ENCODE data around the gene LLGL1.

The LLGL1 gene

GRCh38 chr17:18253187-18253884 is 27.9 kb downstream of the LLGL1 start:
- H3K4me3 ChIP-seq (ENCODE audit: low read depth, low read length), result no peak overlapping the region
- H3K9me3 ChIP-seq (ENCODE audit: severe bottlenecking), result no peaks in the 10 kb centered on the region
- no peak for DNase-seq
- TF ChIP-seq CTCF (IDR thresholded peaks at IDR 0.05; ENCODE audit: low read depth, low read length), result no peak
- peaks cover 58% of the 10 kb centered on the region for H3K36me3 ChIP-seq
- no peaks in the 10 kb centered on the region for H3K27me3 ChIP-seq (ENCODE audit: insufficient read depth, low read depth, severe bottlenecking)
- no peak overlapping the region for H3K27ac ChIP-seq

GRCh38 chr17:18253947-18254821 is 28.7 kb downstream of the LLGL1 start:
- TF ChIP-seq CTCF (IDR thresholded peaks at IDR 0.05; ENCODE audit: low read depth, low read length), result no peak
- no peaks in the 10 kb centered on the region for H3K27me3 ChIP-seq (ENCODE audit: insufficient read depth, low read depth, severe bottlenecking)
- peaks cover 52% of the 10 kb centered on the region for H3K36me3 ChIP-seq
- H3K9me3 ChIP-seq (ENCODE audit: severe bottlenecking), result no peaks in the 10 kb centered on the region
- H3K4me3 ChIP-seq (ENCODE audit: low read depth, low read length), result no peak overlapping the region
- no peak for DNase-seq
- no peak overlapping the region for H3K27ac ChIP-seq

GRCh38 chr17:18254888-18255649 is 29.6 kb downstream of the LLGL1 start:
- Histone ChIP-seq H3K4me3 (ENCODE audit: low read depth, low read length) (no peak overlapping the region), H3K27ac (no peak overlapping the region), H3K9me3 (ENCODE audit: severe bottlenecking) (no peaks in the 10 kb centered on the region), H3K27me3 (ENCODE audit: insufficient read depth, low read depth, severe bottlenecking) (no peaks in the 10 kb centered on the region), H3K36me3 (peaks cover 47% of the 10 kb centered on the region)
- TF ChIP-seq CTCF (IDR thresholded peaks at IDR 0.05; ENCODE audit: low read depth, low read length), result no peak
- DNase-seq, result no peak

- no peak overlapping the region for H3K27ac ChIP-seq
- no peaks in the 10 kb centered on the region for H3K27me3 ChIP-seq (ENCODE audit: insufficient read depth, low read depth, severe bottlenecking)
- H3K36me3 ChIP-seq, result peaks cover 42% of the 10 kb centered on the region
- no peak for TF ChIP-seq CTCF (IDR thresholded peaks at IDR 0.05; ENCODE audit: low read depth, low read length)
- no peak for DNase-seq
- H3K9me3 ChIP-seq (ENCODE audit: severe bottlenecking), result no peaks in the 10 kb centered on the region
- H3K4me3 ChIP-seq (ENCODE audit: low read depth, low read length), result no peak overlapping the region
Observed at GRCh38 chr17:18256351-18256750, 30.9 kb downstream of the LLGL1 start.

GRCh38 chr17:18256776-18257175 is 31.3 kb downstream of the LLGL1 start:
- TF ChIP-seq CTCF (IDR thresholded peaks at IDR 0.05; ENCODE audit: low read depth, low read length), result no peak
- DNase-seq, result no peak
- Histone ChIP-seq H3K27me3 (ENCODE audit: insufficient read depth, low read depth, severe bottlenecking) (no peaks in the 10 kb centered on the region), H3K27ac (no peak overlapping the region), H3K36me3 (peaks cover 37% of the 10 kb centered on the region), H3K9me3 (ENCODE audit: severe bottlenecking) (no peaks in the 10 kb centered on the region), H3K4me3 (ENCODE audit: low read depth, low read length) (no peak overlapping the region)
